Esophagus mucosa (tissue), 1 donor: ENCODE results near the gene MTO1. TPM values are rescaled to one million over a fixed set of nuclear protein-coding genes. Genes with fewer than 3 reads are reported as not detected.
"Not testable (repeated sequence)": the region's sequence is repeated elsewhere in the genome, so short reads cannot be mapped to it uniquely, and the experiment has no call there.

Experiments used
- ATAC-seq: fragments of 200-7000 bp; cut with Tn5 transposase; one replicate; pipeline ENCODE4 v1.9.1; 2020
- total RNA-seq: library from RNA; stranded (reverse); gene quantifications from one replicate; pipeline ENCODE4 v1.2.4, GENCODE V29; 2023
- donor health status: DM: yes; HTN: yes; CAD: no.

Gene MTO1
- total RNA-seq, 1 donor from 2014 or later = 18.5 TPM

- ATAC-seq = no peak
These were observed 42.6 kb downstream of the MTO1 start for GRCh38 chr6:73504160-73504559.

GRCh38 chr6:73505142-73505541, 43.6 kb downstream of the MTO1 start:
- no peak for ATAC-seq

GRCh38 chr6:73505705-73506104, 44.2 kb downstream of the MTO1 start:
- not testable (repeated sequence) for ATAC-seq

GRCh38 chr6:73506246-73506645, 44.7 kb downstream of the MTO1 start:
- ATAC-seq = no peak

- ATAC-seq = no peak
These were observed 47.2 kb downstream of the MTO1 start for GRCh38 chr6:73508776-73509175.

- no peak for ATAC-seq
These were observed 48.3 kb downstream of the MTO1 start for GRCh38 chr6:73509851-73510250.

- ATAC-seq = peak; percentile 4
These were observed 50.3 kb downstream of the MTO1 start for GRCh38 chr6:73511796-73512195.

GRCh38 chr6:73513496-73513854, 51.9 kb downstream of the MTO1 start:
- ATAC-seq = no peak

- ATAC-seq = peak; percentile 17
These were observed 53.2 kb downstream of the MTO1 start for GRCh38 chr6:73514746-73515110.

- ATAC-seq = peak; percentile 6
These were observed 53.7 kb downstream of the MTO1 start for GRCh38 chr6:73515204-73515655.

- no peak for ATAC-seq
These were observed 55.3 kb downstream of the MTO1 start for GRCh38 chr6:73516514-73517489.

GRCh38 chr6:73518100-73518981, 56.8 kb downstream of the MTO1 start:
- not testable (repeated sequence) for ATAC-seq

- ATAC-seq = not testable (repeated sequence)
These were observed 57.7 kb downstream of the MTO1 start for GRCh38 chr6:73518982-73519881.

GRCh38 chr6:73519926-73520687, 58.6 kb downstream of the MTO1 start:
- peak; percentile 63 for ATAC-seq

GRCh38 chr6:73520688-73521350, 59.3 kb downstream of the MTO1 start, which contains the start of gene EEF1A1:
EEF1A1 (minus strand) TSS chr6:73521032; CDS start chr6:73520026, 1,006 bp downstream.
- ATAC-seq = peak; percentile 95

GRCh38 chr6:73521351-73521985, 59.9 kb downstream of the MTO1 start:
- ATAC-seq = no peak

GRCh38 chr6:73523434-73524123, 62.0 kb downstream of the MTO1 start:
- ATAC-seq = peak; percentile 25

- no peak for ATAC-seq
These were observed 64.2 kb downstream of the MTO1 start for GRCh38 chr6:73525546-73526330.

- ATAC-seq = no peak
These were observed 67.4 kb downstream of the MTO1 start for GRCh38 chr6:73528897-73529296.
